SK-N-MC (cell line): ENCODE data around the gene PRM1.

Source experiments
- EZH2 ChIP-seq: fragments of 200-600 bp; sonication (generic); IDR thresholded peaks from one replicate; pipeline ENCODE4 v1.6.1; 2017; ENCODE audit warnings: antibody characterized with exemption
- FOXP2 ChIP-seq: optimal IDR thresholded peaks from 2 replicates; pipeline ENCODE3; 2011; ENCODE audit warnings: mild to moderate bottlenecking, moderate library complexity; ENCODE audit not compliant: insufficient read depth; ENCODE audit errors: extremely low read length, control extremely low read depth
- POLR2AphosphoS5 ChIP-seq: IDR thresholded peaks from 2 replicates; pipeline ENCODE4 v1.6.1; 2012; ENCODE audit warnings: mild to moderate bottlenecking, low read depth, low read length, borderline replicate concordance

DNA sequence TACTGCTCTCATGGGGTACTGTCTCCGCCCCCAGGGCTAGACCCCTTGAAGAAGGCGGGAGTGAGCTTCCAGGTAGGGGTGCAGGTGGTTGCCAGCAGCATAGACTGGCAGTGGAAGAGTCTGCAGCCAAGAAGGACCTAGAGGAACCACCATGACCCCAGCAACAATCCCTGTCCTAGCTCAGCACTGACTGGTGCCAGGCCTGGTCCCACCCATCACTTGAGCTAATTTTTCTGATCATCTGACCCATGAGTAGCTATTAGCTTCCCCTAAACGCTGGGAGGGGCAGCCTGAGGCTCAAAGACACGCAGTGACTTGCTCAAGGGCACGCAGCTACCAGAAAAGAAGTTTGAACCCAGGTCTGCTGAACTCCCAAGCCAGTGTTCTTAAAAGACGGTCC lies 8.6 kb downstream of the PRM1 start:
- TF ChIP-seq POLR2AphosphoS5, result no peak
- no peak for TF ChIP-seq EZH2
- no peak for TF ChIP-seq FOXP2
